Caco-2 (cell line): ENCODE data around the gene GIMAP2. TPM values are rescaled to one million over a fixed set of nuclear protein-coding genes. Genes with fewer than 3 reads are reported as not detected.

Source experiments
- BruUV-seq: library from RNA; stranded (reverse); fragments of 400-500 nt; replicated peaks from 2 replicates; lab custom pipeline; 2021; lab: Mats Ljungman, UMichigan
- CTCF ChIA-PET: fragments of 300-600 bp; sonication (Branson Sonifier 250); formaldehyde crosslinking; loops from one replicate; lab custom pipeline; 2022; ENCODE audit warnings: antibody characterized with exemption; lab: Charles Lee
- POLR2A ChIA-PET: fragments of 300-600 bp; sonication (Branson Sonifier 250); formaldehyde crosslinking; loops from one replicate; lab custom pipeline; 2022; ENCODE audit warnings: antibody characterized with exemption; lab: Charles Lee
- DNase-seq, 2 experiments: peaks; one replicate each; pipeline versions ENCODE4 v3.0.0 to v3.0.0-alpha.2; 2020 to 2022
- H3K27me3 ChIP-seq: replicated peaks from 2 replicates; pipeline ENCODE4 v1.6.0; 2011; ENCODE audit warnings: low read length; ENCODE audit not compliant: control insufficient read depth, insufficient read depth
- H3K36me3 ChIP-seq: 2 replicates; pipeline ENCODE4 v1.5.1; 2011; ENCODE audit warnings: low read length; ENCODE audit not compliant: control insufficient read depth, insufficient read depth
- H3K4me1 ChIP-seq: fragments of 250-450 bp; sonication (Bioruptor Pico); 2 replicates; pipeline ENCODE4 v1.5.1; 2020; ENCODE audit warnings: mild to moderate bottlenecking
- H3K4me3 ChIP-seq: 2 replicates; pipeline ENCODE4 v1.5.1; 2011; ENCODE audit warnings: low read depth, mild to moderate bottlenecking, control low read depth, low read length
- H3K9me3 ChIP-seq: fragments of 250-450 bp; sonication (Bioruptor Pico); 2 replicates; pipeline ENCODE4 v1.5.1; 2020; ENCODE audit warnings: mild to moderate bottlenecking, moderate library complexity
- H3K27ac Mint-ChIP-seq: one replicate; pipeline ENCODE4 v1.8.0; 2022; ENCODE audit warnings: mixed read lengths; ENCODE audit not compliant: unreplicated experiment
- H3K27me3 Mint-ChIP-seq: one replicate; pipeline ENCODE4 v1.8.0; 2022; ENCODE audit warnings: mixed read lengths; ENCODE audit not compliant: insufficient read depth, unreplicated experiment
- H3K36me3 Mint-ChIP-seq: one replicate; pipeline ENCODE4 v1.8.0; 2022; ENCODE audit warnings: mild to moderate bottlenecking, mixed read lengths; ENCODE audit not compliant: insufficient read depth, unreplicated experiment
- H3K4me1 Mint-ChIP-seq: one replicate; pipeline ENCODE4 v1.8.0; 2022; ENCODE audit warnings: low read depth, mixed read lengths; ENCODE audit not compliant: unreplicated experiment
- H3K4me3 Mint-ChIP-seq: one replicate; pipeline ENCODE4 v1.8.0; 2022; ENCODE audit warnings: mild to moderate bottlenecking, moderate library complexity, mixed read lengths; ENCODE audit not compliant: unreplicated experiment
- H3K9me3 Mint-ChIP-seq: one replicate; pipeline ENCODE4 v1.8.0; 2022; ENCODE audit warnings: mixed read lengths; ENCODE audit not compliant: unreplicated experiment
- intact Hi-C: fragments of 100-400 bp; cut with micrococcal nuclease; formaldehyde crosslinking; loops from one replicate; pipeline ENCODE4 v1.10.0; 2022; ENCODE audit not compliant: unreplicated experiment
- total RNA-seq: library from RNA; stranded (reverse); gene quantifications from 2 replicates; pipeline ENCODE4 v1.2.3, GENCODE V29; 2022
- TF ChIP-seq, protein P1 (sequence below), 2 experiments: fragments of 200-600 bp in 1 of 2; IDR thresholded peaks; 1 replicate in 1 of 2; 2 replicates in 1 of 2; pipeline versions ENCODE4 v1.5.1 to v1.8.0; 2011 to 2022; ENCODE audit warnings: antibody characterized with exemption in 1 of 2, control low read depth in 1 of 2, inconsistent platforms in 1 of 2, low read depth in 1 of 2, low read length in 1 of 2, mild to moderate bottlenecking in 1 of 2, moderate library complexity in 1 of 2; ENCODE audit not compliant: insufficient read depth in 1 of 2, severe bottlenecking in 1 of 2, unreplicated experiment in 1 of 2

The GIMAP2 gene
- total RNA-seq, 1 experiment from 2014 or later: not detected

DNA sequence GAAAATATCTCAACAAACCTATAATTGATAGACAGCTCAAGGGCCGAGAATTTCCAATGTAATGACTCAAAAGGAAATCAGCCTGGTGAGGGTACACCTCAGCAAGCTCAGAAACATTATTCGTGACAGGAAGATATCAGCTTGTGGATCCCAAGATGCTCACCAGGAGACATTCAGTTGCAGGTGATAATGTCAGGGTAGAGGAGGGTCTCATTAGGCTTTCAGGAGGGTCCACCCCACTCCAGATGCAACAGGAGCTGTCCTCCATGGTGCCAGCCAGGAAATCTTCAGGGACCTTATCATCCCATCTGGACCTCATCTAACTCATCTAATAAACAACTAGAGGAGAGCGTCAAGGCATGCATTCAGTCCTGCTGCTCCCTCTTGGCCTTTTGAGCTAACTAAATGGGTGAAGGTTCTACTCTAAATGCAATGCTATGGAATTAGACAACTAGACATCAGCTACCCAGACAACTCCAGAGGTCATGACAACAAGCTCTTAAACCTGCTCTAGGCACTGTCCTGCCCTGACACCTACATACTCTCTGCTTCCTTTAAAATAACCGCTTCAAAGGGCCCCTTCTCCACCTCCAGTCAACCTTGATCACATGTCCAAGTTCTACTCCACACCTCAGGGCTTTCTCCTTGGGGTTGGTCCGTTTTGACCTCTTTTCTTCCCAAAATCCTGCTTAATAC lies 47.4 kb downstream of the GIMAP2 start:
- peaks cover 11% of the 10 kb centered on the region for H3K9me3 Mint-ChIP-seq
- intact Hi-C loops: no loop called here
- no peak overlapping the region for H3K4me3 ChIP-seq
- peaks cover 7% of the 10 kb centered on the region; the same call in 1 of the 2 replicates for H3K9me3 ChIP-seq
- peaks cover 12% of the 10 kb centered on the region for H3K27me3 Mint-ChIP-seq
- no TSS peak for BruUV-seq
- ChIA-PET CTCF (no interaction called here), POLR2A (no interaction called here)
- H3K27me3 ChIP-seq: peaks cover 1% of the 10 kb centered on the region; the same call in 1 of the 2 replicates
- no peak overlapping the region for H3K4me3 Mint-ChIP-seq
- no peak overlapping the region for H3K27ac Mint-ChIP-seq
- H3K4me1 ChIP-seq: no peaks in the 10 kb centered on the region
- H3K4me1 Mint-ChIP-seq: peaks cover under 1% of the 10 kb centered on the region
- no peaks in the 10 kb centered on the region for H3K36me3 ChIP-seq
- TF ChIP-seq, protein P1, sequence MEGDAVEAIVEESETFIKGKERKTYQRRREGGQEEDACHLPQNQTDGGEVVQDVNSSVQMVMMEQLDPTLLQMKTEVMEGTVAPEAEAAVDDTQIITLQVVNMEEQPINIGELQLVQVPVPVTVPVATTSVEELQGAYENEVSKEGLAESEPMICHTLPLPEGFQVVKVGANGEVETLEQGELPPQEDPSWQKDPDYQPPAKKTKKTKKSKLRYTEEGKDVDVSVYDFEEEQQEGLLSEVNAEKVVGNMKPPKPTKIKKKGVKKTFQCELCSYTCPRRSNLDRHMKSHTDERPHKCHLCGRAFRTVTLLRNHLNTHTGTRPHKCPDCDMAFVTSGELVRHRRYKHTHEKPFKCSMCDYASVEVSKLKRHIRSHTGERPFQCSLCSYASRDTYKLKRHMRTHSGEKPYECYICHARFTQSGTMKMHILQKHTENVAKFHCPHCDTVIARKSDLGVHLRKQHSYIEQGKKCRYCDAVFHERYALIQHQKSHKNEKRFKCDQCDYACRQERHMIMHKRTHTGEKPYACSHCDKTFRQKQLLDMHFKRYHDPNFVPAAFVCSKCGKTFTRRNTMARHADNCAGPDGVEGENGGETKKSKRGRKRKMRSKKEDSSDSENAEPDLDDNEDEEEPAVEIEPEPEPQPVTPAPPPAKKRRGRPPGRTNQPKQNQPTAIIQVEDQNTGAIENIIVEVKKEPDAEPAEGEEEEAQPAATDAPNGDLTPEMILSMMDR (IDR thresholded peaks at IDR 0.05; ENCODE audit: insufficient read depth in 1 of 2, low read depth in 1 of 2, low read length in 1 of 2, severe bottlenecking in 1 of 2, unreplicated experiment in 1 of 2): no peak
- DNase-seq: no peak
- H3K36me3 Mint-ChIP-seq: no peaks in the 10 kb centered on the region

DNA sequence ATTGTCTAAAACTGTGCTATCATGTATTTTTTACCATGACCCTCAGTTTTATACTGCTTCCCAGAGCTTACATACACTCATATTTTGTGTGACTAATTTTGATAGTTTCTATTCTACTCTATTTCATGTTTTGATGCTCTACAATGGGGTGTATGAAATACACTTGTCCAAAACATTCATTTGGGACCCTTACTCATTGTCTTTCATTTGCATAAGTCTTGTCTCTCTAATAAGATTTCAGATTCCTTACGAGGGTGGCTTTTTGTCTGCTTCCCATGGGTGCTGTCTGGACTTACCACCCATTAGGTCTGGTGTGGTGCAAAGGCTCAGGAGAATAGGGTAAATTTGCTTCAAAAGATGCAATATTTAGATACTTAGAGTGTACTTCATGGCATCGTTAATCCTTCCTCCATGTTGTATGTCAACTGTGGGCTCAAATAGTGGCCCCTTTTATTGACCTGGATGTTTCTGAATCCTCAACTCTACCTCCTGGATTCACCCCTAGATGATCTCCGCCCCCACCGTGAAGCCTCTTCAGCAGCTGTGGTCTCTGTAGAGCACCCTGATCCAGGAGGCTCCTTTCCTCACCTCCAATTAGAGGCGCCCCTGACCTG lies 48.1 kb downstream of the GIMAP2 start:
- no peaks in the 10 kb centered on the region for H3K36me3 Mint-ChIP-seq
- TF ChIP-seq, protein P1 (IDR thresholded peaks at IDR 0.05; ENCODE audit: insufficient read depth in 1 of 2, low read depth in 1 of 2, low read length in 1 of 2, severe bottlenecking in 1 of 2, unreplicated experiment in 1 of 2): no peak
- peaks cover 3% of the 10 kb centered on the region; the same call in 1 of the 2 replicates for H3K9me3 ChIP-seq
- ChIA-PET CTCF (no interaction called here), POLR2A (no interaction called here)
- no peak overlapping the region for H3K4me3 ChIP-seq
- no peak for DNase-seq
- H3K4me1 ChIP-seq: no peaks in the 10 kb centered on the region
- H3K4me3 Mint-ChIP-seq: no peak overlapping the region
- peaks cover 1% of the 10 kb centered on the region; the same call in 1 of the 2 replicates for H3K27me3 ChIP-seq
- H3K36me3 ChIP-seq: no peaks in the 10 kb centered on the region
- no peak overlapping the region for H3K27ac Mint-ChIP-seq
- intact Hi-C loops: no loop called here
- peaks cover 5% of the 10 kb centered on the region for H3K9me3 Mint-ChIP-seq
- H3K27me3 Mint-ChIP-seq: peaks cover 15% of the 10 kb centered on the region
- H3K4me1 Mint-ChIP-seq: peaks cover 3% of the 10 kb centered on the region
- BruUV-seq: no TSS peak

DNA sequence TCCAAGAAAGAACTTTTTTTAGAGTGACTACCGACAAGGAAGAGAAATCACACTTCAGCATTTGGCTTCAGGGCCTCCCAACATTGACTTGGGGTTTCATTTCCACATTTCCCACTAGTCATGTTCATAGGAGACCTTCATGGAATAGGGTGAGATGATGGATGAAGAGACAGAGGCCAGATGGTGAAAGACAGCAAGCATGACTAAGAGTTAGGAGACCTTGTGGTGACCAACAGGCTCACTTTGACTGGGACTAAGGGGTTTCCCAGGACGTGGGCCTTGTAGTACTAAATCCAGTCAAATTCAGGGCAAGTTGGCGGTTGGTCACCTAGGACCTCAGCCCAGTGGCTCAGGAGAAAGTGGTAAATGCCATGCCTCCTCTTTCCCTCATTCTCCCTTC lies 48.7 kb downstream of the GIMAP2 start:
- Mint-ChIP-seq H3K36me3 (no peaks in the 10 kb centered on the region), H3K9me3 (no peaks in the 10 kb centered on the region), H3K27ac (no peak overlapping the region), H3K4me1 (peaks cover 7% of the 10 kb centered on the region), H3K4me3 (no peak overlapping the region), H3K27me3 (peaks cover 17% of the 10 kb centered on the region)
- DNase-seq: no peak
- Histone ChIP-seq H3K4me1 (no peaks in the 10 kb centered on the region), H3K9me3 (no peaks in the 10 kb centered on the region), H3K36me3 (no peaks in the 10 kb centered on the region), H3K27me3 (peaks cover 1% of the 10 kb centered on the region; the same call in 1 of the 2 replicates), H3K4me3 (no peak overlapping the region)
- BruUV-seq: no TSS peak
- POLR2A ChIA-PET: no interaction called here
- TF ChIP-seq, protein P1 (IDR thresholded peaks at IDR 0.05; ENCODE audit: insufficient read depth in 1 of 2, low read depth in 1 of 2, low read length in 1 of 2, severe bottlenecking in 1 of 2, unreplicated experiment in 1 of 2): no peak
- intact Hi-C loops: no loop called here
- CTCF ChIA-PET: no interaction called here
